DOHH2 (cell line): Measurements from ENCODE around the gene MRFAP1.

Experiments used
- H3F3A ChIP-seq: fragments of 200-600 bp; sonication (generic), shearing (Covaris generic); 2 replicates; pipeline ENCODE4 v1.6.0; 2016; ENCODE audit warnings: antibody characterized with exemption, mild to moderate bottlenecking; ENCODE audit not compliant: control insufficient read depth, insufficient read depth
- H3K27ac ChIP-seq: fragments of 200-600 bp; sonication (generic); 2 replicates; pipeline ENCODE4 v1.5.1; 2014; ENCODE audit warnings: low read depth, mild to moderate bottlenecking, low read length, moderate library complexity
- H3K27me3 ChIP-seq: fragments of 200-600 bp; sonication (generic); 2 replicates; pipeline ENCODE4 v1.6.1; 2014; ENCODE audit warnings: mild to moderate bottlenecking, low read length, mixed read lengths; ENCODE audit not compliant: control insufficient read depth
- H3K36me3 ChIP-seq: fragments of 200-600 bp; sonication (generic); 2 replicates; pipeline ENCODE4 v1.6.1; 2014; ENCODE audit warnings: mild to moderate bottlenecking, low read length, moderate library complexity, mixed read lengths; ENCODE audit not compliant: control insufficient read depth
- H3K4me1 ChIP-seq: fragments of 200-600 bp; sonication (generic); 2 replicates; pipeline ENCODE4 v1.6.1; 2014; ENCODE audit warnings: mild to moderate bottlenecking, low read length, mixed read lengths; ENCODE audit not compliant: control insufficient read depth
- H3K4me2 ChIP-seq: fragments of 200-600 bp; sonication (generic); 2 replicates; pipeline ENCODE4 v1.6.0; 2014; ENCODE audit warnings: mild to moderate bottlenecking, low read length, moderate library complexity
- H3K4me3 ChIP-seq: fragments of 200-600 bp; sonication (generic); 2 replicates; pipeline ENCODE4 v1.5.1; 2014; ENCODE audit warnings: mild to moderate bottlenecking, low read length, mixed read lengths
- H3K79me2 ChIP-seq: fragments of 200-600 bp; sonication (generic); 2 replicates; pipeline ENCODE4 v1.6.1; 2014; ENCODE audit warnings: mild to moderate bottlenecking, low read length, mixed read lengths; ENCODE audit not compliant: control insufficient read depth
- H3K9me2 ChIP-seq: fragments of 200-600 bp; sonication (generic); replicated peaks from 2 replicates; pipeline ENCODE4 v1.6.1; 2014; ENCODE audit warnings: mild to moderate bottlenecking, low read length, mixed read lengths; ENCODE audit not compliant: control insufficient read depth
- H3K9me3 ChIP-seq: fragments of 200-600 bp; sonication (generic); 2 replicates; pipeline ENCODE4 v1.6.1; 2014; ENCODE audit warnings: antibody characterized with exemption, low read length, mixed read lengths; ENCODE audit not compliant: control insufficient read depth, insufficient read depth
- H4K20me1 ChIP-seq: fragments of 200-600 bp; sonication (generic); 2 replicates; pipeline ENCODE4 v1.6.0; 2014; ENCODE audit warnings: low read depth, mild to moderate bottlenecking, antibody characterized with exemption, low read length, moderate library complexity; ENCODE audit not compliant: control insufficient read depth, insufficient read depth
- CTCF ChIP-seq: fragments of 200-600 bp; sonication (generic); IDR thresholded peaks from one replicate; pipeline ENCODE4 v1.5.1; 2014; ENCODE audit warnings: antibody characterized with exemption, mild to moderate bottlenecking, low read depth, low read length; ENCODE audit not compliant: poor library complexity, severe bottlenecking
- EZH2phosphoT487 ChIP-seq: fragments of 200-600 bp; sonication (generic); IDR thresholded peaks from 2 replicates; pipeline ENCODE4 v1.6.1; 2017; ENCODE audit warnings: borderline replicate concordance, mild to moderate bottlenecking, antibody characterized with exemption, low read length, moderate library complexity, mixed read lengths

The MRFAP1 gene

GRCh38 chr4:6643141-6643847, 2.8 kb downstream of the MRFAP1 start:
- Histone ChIP-seq H3K4me2 (no peak overlapping the region), H3K79me2 (peaks cover 26% of the 10 kb centered on the region), H3K27me3 (no peaks in the 10 kb centered on the region), H3K36me3 (peaks cover 32% of the 10 kb centered on the region), H3F3A (peaks cover 21% of the 10 kb centered on the region), H3K9me3 (no peaks in the 10 kb centered on the region), H4K20me1 (peaks cover 13% of the 10 kb centered on the region), H3K4me1 (peaks cover 24% of the 10 kb centered on the region), H3K4me3 (no peak overlapping the region), H3K9me2 (no peaks in the 10 kb centered on the region), H3K27ac (no peak overlapping the region)
- TF ChIP-seq EZH2phosphoT487 (no peak), CTCF (no peak)

GRCh38 chr4:6644792-6645530, 4.5 kb downstream of the MRFAP1 start:
- Histone ChIP-seq H3K9me2 (no peaks in the 10 kb centered on the region), H3K27ac (no peak overlapping the region), H3K79me2 (peaks cover 26% of the 10 kb centered on the region), H4K20me1 (peaks cover 13% of the 10 kb centered on the region), H3K27me3 (no peaks in the 10 kb centered on the region), H3K4me2 (no peak overlapping the region), H3K36me3 (peaks cover 32% of the 10 kb centered on the region), H3K9me3 (no peaks in the 10 kb centered on the region), H3K4me3 (no peak overlapping the region), H3K4me1 (peaks cover 20% of the 10 kb centered on the region), H3F3A (peaks cover 19% of the 10 kb centered on the region)
- TF ChIP-seq EZH2phosphoT487 (no peak), CTCF (no peak)

GRCh38 chr4:6647169-6647568, 6.7 kb downstream of the MRFAP1 start:
- peaks cover 9% of the 10 kb centered on the region for H3K4me1 ChIP-seq
- H3K36me3 ChIP-seq = peaks cover 17% of the 10 kb centered on the region
- no peaks in the 10 kb centered on the region for H3K9me2 ChIP-seq
- H4K20me1 ChIP-seq = peaks cover 5% of the 10 kb centered on the region
- H3K27ac ChIP-seq = no peak overlapping the region
- no peaks in the 10 kb centered on the region for H3K9me3 ChIP-seq
- H3F3A ChIP-seq = peaks cover 19% of the 10 kb centered on the region
- no peak overlapping the region for H3K4me3 ChIP-seq
- TF ChIP-seq CTCF (no peak), EZH2phosphoT487 (no peak)
- peaks cover 10% of the 10 kb centered on the region for H3K79me2 ChIP-seq
- H3K4me2 ChIP-seq = no peak overlapping the region
- no peaks in the 10 kb centered on the region for H3K27me3 ChIP-seq
